ENCODE results near the gene HNRNPL.
"Not testable (repeated sequence)": the region's sequence is repeated elsewhere in the genome, so short reads cannot be mapped to it uniquely, and the experiment has no call there.

Gene HNRNPL

GRCh38 chr19:38869160-38869835 lies 19.5 kb upstream of the HNRNPL start:
- peak; percentile 47 for DNase-seq

DNA sequence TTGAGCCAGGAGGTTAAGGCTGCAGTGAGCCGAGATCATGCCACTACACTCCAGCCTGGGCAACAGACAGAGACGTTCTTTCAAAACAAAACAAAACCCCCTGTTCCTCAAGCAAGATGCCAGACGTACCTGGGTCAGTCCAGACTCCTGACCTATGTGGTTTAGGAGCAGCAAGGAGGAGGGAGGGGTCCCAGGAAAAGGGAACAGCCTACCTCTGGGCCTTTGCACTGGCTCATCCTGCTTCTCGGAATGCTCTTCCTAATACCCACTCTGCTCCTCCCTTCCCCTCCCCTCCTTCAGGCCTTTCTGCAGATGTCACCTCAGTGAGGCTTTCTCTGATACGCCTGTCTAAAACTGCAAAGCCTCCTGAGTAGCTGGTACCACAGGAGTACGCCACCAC lies 18.8 kb upstream of the HNRNPL start:
- peak; percentile 67 for DNase-seq

GRCh38 chr19:38867171-38867780 lies 17.5 kb upstream of the HNRNPL start:
- no peak for DNase-seq

DNA sequence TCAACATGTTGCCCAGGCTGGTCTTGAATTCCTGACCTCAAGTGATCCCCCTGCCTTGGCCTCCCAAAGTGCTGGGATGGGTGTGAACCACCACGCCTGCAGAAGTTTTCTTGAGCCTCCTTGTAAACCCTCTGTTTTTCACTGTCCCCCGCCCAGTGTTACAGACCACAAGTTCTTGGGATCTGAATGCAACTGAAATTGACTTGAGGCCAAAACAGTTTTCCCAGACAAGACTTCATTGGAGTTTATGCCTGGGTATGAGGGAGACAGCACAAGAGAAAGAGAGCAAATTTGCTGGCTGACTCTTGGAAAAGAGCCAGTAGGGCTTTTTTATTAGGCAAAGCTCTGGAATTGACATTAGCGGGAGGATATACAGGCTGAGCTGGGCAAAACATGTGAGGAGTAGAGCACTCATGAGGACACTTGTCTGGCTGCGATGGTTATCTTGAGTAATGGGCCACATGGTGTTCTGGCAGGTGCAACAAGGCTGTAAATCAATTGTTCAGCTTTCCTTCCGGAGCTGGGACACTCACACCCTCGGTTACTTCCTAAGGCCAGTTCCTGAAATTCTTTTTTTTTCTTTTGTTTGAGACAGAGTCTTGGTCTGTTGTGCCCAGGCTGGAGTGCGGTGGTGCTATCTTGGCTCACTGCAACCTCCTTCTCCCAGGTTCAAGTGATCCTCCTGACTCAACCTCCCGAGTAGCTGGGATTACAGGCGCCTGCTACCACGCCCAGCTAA lies 12.7 kb upstream of the HNRNPL start:
- DNase-seq: peak; percentile 51

GRCh38 chr19:38861368-38861767 lies 11.6 kb upstream of the HNRNPL start:
- no peak for DNase-seq

DNA sequence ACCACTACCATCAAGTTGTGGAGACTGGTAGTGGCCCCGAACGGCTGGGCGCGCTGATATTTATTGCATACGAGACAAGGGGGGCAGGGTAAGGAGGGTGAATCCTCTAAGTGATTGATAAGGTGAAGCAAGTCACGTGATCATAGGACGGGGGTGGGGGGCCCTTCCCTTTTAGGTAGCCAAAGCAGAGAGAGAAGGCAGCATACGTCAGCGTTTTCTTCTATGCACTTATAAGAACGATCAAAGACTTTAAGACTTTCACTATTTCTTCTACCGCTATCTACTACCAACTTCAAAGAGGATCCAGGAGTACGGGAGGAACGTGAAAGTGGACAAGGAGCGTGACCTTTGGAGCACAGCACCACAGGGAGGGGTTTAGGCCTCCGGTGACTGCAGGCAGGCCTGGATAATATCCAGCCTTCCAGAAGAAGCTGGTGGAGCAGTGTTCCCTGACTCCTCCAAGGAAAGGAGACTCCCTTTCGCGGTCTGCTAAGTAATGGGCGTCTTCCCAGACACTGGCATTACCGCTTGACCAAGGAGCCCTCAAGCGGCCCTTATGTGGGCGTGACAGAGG lies 9.9 kb upstream of the HNRNPL start:
- not testable (repeated sequence) for DNase-seq

GRCh38 chr19:38856813-38857212 lies 7.0 kb upstream of the HNRNPL start:
- DNase-seq: no peak

GRCh38 chr19:38855751-38856150 lies 6.0 kb upstream of the HNRNPL start:
- DNase-seq: not testable (repeated sequence)

GRCh38 chr19:38854961-38855360 lies 5.2 kb upstream of the HNRNPL start:
- peak; percentile 78 for DNase-seq

DNA sequence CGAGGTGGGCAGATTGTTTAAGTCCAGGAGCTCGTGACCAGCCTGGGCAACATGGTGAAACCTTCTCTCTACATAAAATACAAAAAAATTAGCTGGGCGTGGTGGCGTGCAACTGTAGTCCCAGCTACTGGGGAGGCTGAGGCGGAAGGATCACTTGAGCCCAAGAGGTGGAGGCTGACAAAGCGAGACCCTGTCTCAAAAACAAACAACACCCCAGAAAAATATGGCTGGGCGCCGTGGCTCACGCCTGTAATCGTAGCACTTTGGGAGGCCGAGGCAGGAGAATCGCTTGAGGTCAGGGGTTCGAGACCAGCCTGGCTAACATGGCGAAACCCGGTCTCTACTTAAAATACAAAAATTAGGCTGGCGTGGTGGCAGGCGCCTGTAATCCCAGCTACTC lies 3.4 kb upstream of the HNRNPL start:
- no peak for DNase-seq

GRCh38 chr19:38852231-38853044 lies 2.7 kb upstream of the HNRNPL start:
- DNase-seq: peak; percentile 66

DNA sequence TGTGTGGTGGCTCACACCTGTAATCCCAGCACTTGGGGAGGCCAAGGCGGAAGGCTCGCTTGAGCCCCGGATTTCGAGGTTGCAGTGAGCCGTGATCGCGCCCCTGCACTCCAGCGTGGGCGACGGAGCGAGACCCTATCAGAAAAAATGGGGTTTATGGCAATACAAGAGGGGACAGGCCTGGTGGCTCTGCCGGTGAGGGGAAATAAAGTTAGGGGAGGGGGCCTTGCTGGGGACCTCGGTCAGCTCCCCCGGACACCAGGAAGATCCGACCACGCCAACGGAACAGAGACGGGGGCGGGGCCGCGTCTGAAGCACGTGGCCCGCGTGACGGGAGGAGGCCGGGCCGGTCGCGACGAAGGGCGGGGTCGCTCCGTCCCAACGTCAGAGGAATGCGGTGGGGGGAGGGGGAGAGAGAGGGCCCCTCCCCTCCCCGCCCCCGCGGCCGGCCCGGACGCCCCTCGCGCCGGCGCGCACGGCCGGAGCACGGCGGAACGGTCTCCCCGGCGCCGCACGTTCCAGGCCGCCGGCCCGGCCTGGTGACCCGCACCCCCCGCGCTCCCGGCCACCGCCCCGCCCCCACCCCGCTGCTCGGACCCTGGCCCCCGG lies 1.9 kb upstream of the HNRNPL start:
- DNase-seq: peak; percentile 97

DNA sequence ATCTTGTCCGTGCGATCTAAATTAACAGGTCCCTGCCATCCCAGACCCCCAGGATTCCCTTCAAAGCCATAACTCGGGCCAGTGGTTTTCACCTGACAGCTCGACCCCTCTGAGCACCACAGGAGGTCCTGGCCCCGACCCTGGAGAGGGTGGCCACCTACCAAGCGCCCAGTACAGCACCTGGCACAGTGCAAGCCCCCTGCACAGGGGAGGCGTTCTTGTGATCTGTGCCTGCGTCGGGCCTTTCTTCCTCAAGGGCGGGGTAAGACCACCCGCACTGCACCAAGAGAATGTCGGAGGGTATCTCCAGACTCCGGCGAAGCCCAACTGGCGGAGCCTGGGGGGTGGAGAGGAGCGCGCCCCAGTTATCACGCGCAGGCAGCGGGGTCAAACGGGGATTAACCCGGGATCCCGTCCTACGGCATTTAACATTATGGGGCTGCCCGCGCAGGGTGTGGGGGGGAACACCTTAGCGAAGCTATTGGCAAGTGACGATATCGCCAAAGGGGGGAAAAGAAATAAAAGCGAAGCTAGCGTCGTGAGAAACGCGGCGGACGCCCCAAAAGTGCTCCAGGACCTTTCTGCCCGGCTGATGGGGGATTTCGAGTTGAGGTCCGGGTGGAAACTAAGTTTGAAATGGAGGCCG lies 1.3 kb upstream of the HNRNPL start:
- peak; percentile 79 for DNase-seq

GRCh38 chr19:38850436-38850975 lies 720 bp upstream of the HNRNPL start:
- DNase-seq: peak; percentile 86

GRCh38 chr19:38849147-38849859 lies 483 bp downstream of the HNRNPL start:
- peak; percentile 99 for DNase-seq

- no peak for DNase-seq
Measured at GRCh38 chr19:38848299-38849146, 1.3 kb downstream of the HNRNPL start.

- DNase-seq: no peak
Measured at GRCh38 chr19:38846097-38846496, 3.7 kb downstream of the HNRNPL start.

GRCh38 chr19:38845374-38846024 lies 4.3 kb downstream of the HNRNPL start:
- no peak for DNase-seq

GRCh38 chr19:38844093-38844686 lies 5.6 kb downstream of the HNRNPL start:
- no peak for DNase-seq

Data from NCI-H82 (cell line).